Skin epidermis (tissue), 12 donors: ENCODE data around the gene P2RY11.

Experiments
- H3K27ac ChIP-seq, 21 experiments: fragments of 200-600 bp; sonication (generic) in 11 of 21; one replicate each; pipeline ENCODE4 v1.5.0; 2020; ENCODE audit warnings: mild to moderate bottlenecking in 3 of 21, inconsistent platforms in 2 of 21, moderate library complexity in 2 of 21
- H3K4me3 ChIP-seq, 7 experiments: fragments of 200-600 bp; sonication (generic) in 2 of 7; one replicate each; pipeline ENCODE4 v1.5.0; 2020; ENCODE audit warnings: inconsistent platforms in 2 of 7, mild to moderate bottlenecking in 2 of 7, moderate library complexity in 1 of 7

Gene P2RY11

DNA sequence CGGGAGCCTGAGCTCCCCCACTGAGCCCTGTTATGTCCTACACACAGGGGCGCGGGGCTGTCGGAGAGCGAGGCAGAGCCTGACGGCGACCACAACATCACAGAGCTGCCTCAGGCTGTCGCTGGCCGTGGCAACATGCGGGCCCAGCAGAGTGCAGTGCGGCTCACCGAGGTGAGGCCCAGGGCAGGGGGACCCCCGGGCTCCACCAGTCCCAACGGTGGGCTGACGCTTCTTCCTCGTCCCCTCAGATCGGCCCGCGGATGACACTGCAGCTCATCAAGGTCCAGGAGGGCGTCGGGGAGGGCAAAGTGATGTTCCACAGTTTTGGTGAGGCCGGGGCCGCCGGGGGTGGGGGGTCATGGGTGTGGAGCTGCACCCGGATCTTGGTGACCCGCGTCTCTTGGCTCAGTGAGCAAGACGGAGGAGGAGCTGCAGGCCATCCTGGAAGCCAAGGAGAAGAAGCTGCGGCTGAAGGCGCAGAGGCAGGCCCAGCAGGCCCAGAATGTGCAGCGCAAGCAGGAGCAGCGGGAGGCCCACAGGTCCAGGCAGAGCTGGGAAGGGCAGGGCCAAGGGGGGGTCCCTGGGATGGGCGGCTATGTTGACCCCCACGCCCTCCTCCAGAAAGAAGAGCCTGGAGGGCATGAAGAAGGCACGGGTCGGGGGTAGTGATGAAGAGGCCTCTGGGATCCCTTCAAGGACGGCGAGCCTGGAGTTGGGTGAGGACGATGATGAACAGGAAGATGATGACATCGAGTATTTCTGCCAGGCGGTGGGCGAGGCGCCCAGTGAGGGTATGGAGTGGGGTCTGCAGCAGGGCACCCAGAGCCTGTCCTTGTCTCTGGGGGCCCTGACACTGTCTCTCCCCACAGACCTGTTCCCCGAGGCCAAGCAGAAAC, 1.2 kb upstream of the P2RY11 start:
- Histone ChIP-seq H3K27ac (peak overlapping the region in 6 of 21 experiments; percentile 29 to 85 (median 72)), H3K4me3 (no peak overlapping the region)

GRCh38 chr19:10110972-10111317, 548 bp upstream of the P2RY11 start:
- Histone ChIP-seq H3K4me3 (no peak overlapping the region), H3K27ac (peak overlapping the region in 9 of 21 experiments; percentile 15 to 85 (median 67))

- H3K4me3 ChIP-seq, result peak overlapping the region in 2 of 7 experiments; percentile 1 to 10
- peak overlapping the region in 18 of 21 experiments; percentile 6 to 85 (median 54) for H3K27ac ChIP-seq
Measured at GRCh38 chr19:10112037-10112761, 706 bp downstream of the P2RY11 start.

- H3K4me3 ChIP-seq, result peak overlapping the region in 2 of 7 experiments; percentile 9 to 10
- H3K27ac ChIP-seq, result peak overlapping the region in 18 of 21 experiments; percentile 4 to 85 (median 52)
Measured at GRCh38 chr19:10112895-10113591, 1.6 kb downstream of the P2RY11 start.

GRCh38 chr19:10113592-10113963, 2.1 kb downstream of the P2RY11 start:
- peak overlapping the region in 12 of 21 experiments; percentile 4 to 85 (median 52) for H3K27ac ChIP-seq
- H3K4me3 ChIP-seq, result no peak overlapping the region

DNA sequence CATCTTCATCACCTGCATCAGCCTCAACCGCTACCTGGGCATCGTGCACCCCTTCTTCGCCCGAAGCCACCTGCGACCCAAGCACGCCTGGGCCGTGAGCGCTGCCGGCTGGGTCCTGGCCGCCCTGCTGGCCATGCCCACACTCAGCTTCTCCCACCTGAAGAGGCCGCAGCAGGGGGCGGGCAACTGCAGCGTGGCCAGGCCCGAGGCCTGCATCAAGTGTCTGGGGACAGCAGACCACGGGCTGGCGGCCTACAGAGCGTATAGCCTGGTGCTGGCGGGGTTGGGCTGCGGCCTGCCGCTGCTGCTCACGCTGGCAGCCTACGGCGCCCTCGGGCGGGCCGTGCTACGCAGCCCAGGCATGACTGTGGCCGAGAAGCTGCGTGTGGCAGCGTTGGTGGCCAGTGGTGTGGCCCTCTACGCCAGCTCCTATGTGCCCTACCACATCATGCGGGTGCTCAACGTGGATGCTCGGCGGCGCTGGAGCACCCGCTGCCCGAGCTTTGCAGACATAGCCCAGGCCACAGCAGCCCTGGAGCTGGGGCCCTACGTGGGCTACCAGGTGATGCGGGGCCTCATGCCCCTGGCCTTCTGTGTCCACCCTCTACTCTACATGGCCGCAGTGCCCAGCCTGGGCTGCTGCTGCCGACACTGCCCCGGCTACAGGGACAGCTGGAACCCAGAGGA, 2.6 kb downstream of the P2RY11 start:
- Histone ChIP-seq H3K4me3 (no peak overlapping the region), H3K27ac (peak overlapping the region in 5 of 21 experiments; percentile 16 to 75 (median 53))

DNA sequence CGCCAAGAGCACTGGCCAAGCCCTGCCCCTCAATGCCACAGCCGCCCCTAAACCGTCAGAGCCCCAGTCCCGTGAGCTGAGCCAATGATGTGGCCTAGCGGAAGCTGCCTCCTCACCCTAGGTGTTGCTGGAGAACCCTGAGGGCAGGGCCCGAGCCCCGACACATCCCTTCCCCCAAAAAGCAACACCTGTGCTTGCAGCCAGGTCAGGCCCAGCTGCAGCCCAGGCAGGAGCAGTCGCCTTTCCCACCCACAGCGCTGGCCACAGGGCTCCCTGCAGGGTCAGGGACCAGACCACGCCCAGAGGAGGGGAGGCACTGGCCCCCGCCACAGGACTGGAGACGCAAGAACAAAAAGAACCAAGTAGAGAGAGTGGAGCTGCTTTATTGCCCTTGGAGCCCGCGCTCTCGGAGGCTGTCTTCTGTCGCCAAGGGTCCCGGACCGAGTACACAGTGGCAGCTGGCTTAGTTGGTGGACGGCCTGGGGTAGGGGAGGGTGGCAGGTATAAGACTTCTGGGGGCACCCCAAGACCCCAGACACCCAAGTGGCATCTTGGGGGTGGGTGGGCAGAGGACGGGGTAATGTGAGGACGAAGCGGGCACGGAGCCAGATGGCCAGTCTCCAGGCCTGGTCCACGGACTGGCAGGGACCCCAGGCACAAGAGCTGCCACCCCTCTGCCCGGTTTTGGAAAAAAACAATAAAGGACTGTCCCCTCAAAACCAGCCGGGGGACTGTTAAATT, 3.3 kb downstream of the P2RY11 start:
- Histone ChIP-seq H3K4me3 (no peak overlapping the region), H3K27ac (no peak overlapping the region)

DNA sequence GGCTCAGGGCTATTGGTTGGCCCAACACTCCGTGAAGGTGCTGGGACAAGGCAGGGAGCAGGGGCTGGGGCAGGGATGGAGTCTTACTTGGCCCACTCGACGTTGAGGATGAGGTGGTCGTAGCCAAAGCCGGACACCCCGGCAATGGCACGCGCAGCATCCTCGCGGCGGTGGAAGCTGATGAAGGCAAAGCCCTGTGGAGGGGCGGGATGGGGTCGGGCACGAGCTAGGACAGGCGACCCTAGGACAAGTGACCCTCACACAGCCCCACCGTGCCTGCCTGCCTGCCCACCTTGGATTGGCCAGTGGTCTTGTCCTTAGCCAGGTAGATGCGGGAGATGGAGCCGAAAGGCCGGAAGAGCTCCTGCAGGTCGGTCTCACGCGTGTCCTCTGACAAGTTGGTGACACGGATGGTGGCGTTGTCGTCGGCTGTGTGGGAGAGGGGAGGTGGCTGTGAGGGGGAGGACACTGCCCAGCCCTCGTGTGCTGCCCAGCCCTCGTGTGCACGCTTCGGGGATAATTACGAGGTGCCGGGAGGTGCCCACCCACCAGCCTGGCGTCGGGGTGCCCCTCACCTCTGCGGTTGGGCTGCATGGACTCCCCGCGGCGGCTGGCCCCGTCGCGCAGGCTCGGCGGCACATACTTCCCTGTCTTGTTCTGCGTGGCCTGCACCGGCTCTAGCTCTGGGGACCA, 4.0 kb downstream of the P2RY11 start:
- Histone ChIP-seq H3K4me3 (no peak overlapping the region), H3K27ac (no peak overlapping the region)

GRCh38 chr19:10116085-10116865, 4.8 kb downstream of the P2RY11 start:
- H3K4me3 ChIP-seq, result no peak overlapping the region
- no peak overlapping the region for H3K27ac ChIP-seq

DNA sequence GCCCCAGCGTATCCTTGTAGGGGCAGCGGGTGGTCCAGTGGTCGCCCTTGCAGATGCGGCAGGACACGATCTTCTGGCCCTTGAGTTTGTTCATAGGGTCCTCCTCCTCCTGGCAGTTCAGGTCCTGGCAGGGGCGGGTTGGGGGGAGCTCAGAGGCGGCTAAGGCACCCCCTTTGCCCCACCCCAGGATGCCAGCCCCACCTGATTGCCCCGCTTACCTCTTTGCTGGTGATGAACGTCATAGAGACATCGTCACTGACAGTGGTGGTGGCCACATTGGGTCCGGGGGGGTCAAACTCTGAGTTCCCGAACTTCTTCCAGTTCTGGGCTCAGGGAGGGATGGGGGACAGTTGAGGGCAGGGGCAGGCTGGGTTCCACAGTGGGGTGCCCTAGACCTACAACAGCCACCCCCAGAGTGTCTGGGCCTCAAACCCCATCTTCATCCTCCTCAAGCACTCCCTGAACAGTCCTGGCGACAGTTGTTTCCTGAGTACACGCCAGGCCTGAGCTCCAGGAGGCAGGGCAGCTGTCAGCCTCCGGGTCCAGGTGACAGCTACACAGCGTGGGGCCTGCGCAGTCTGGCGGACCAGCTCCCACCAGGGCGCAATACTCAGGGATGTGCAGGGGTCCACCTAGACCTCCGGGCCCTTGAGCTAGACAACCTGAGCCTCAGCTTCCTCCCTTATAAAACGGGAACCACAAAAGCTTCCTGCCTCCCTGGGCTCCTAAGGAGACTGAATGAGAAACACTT, 5.5 kb downstream of the P2RY11 start:
- Histone ChIP-seq H3K4me3 (no peak overlapping the region), H3K27ac (no peak overlapping the region)

DNA sequence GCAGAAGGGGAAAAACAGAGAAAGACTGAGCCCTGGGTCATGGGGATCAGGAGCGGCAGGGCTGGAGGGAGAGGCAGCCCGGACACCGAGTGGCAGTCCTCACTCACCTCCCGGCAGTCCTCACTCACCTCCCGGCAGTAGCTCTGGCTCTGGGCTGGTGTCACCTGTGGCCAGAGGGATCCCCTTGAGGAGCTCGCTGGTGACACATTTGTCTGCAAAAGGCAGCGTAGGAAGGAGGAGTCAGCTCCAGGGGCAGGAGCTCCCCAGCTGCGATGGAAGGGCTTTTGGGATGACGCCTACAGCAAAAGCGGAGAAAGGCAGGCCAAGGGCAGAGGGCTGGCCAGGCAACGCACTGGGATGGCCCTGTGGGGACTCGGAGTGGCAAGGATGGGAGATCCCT, 7.5 kb downstream of the P2RY11 start:
- Histone ChIP-seq H3K4me3 (peak overlapping the region; percentile 58 to 86 (median 75)), H3K27ac (peak overlapping the region; percentile 34 to 97 (median 86))

DNA sequence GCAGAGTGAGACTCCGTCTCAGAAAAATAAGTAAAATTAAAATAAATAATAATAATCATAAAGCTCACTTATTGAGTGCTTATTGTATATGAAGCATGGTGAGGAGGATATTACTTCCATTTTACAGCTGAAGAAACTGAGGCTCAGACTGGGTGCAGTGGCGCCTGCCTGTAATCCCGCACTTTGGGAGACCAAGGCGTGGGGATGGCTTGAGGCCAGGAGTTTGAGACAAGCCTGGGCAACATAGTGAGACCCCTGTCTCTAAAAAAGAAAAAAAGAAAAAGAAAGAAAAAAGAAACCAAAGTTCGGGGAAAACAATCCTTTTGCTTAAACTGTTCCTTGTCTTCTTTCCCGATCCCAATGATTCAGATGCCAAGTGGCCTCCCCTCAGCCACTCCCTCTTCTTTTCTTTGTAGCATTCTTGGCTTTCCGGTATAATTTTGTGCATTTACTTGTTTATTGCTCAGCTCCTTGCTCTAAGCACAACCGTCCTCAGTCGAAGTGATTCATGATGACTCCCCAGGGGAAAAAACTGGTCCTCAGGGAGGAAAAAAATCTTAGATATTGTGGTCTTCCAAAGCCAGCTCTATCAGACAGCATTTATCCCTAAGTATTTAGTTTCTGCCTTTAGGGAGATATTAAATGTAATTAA, 9.2 kb downstream of the P2RY11 start:
- Histone ChIP-seq H3K27ac (peak overlapping the region in 18 of 21 experiments; percentile 10 to 96 (median 82)), H3K4me3 (peak overlapping the region in 5 of 7 experiments; percentile 0 to 86 (median 8))

- H3K4me3 ChIP-seq, result no peak overlapping the region
- peak overlapping the region in 5 of 21 experiments; percentile 16 to 92 (median 35) for H3K27ac ChIP-seq
Measured at GRCh38 chr19:10122045-10122444, 10.6 kb downstream of the P2RY11 start.

DNA sequence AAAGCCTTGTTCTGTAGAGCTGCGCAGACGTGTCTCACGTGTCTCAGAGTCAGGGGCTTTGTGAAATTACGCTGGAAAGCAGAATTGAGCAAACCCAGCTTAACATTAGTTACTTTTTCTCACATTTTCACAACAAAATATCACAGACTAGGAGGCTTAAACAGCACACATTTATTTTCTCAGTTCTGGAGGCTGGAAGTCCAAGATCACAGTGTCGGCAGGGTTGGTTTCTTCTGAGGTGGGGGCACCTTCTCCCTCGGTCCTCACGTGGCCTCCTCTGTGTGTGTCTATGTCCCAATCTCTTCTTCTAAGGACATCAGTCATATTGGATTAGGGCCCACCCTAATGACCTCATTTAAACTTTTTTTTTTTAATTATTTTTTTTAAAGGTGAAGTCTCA, 12.9 kb downstream of the P2RY11 start:
- H3K4me3 ChIP-seq, result no peak overlapping the region

GRCh38 chr19:10126213-10126639, 14.7 kb downstream of the P2RY11 start:
- Histone ChIP-seq H3K4me3 (no peak overlapping the region), H3K27ac (peak overlapping the region in 5 of 21 experiments; percentile 36 to 70 (median 62))

More for the DNA sequence above, 12.9 kb downstream of the P2RY11 start:
- H3K27ac ChIP-seq, result no peak overlapping the region

GRCh38 chr19:10132905-10133304, 21.4 kb downstream of the P2RY11 start:
- H3K4me3 ChIP-seq, result no peak overlapping the region
- H3K27ac ChIP-seq, result no peak overlapping the region
